Measurements from ENCODE around the gene SYNE2. TPM values are rescaled to one million over a fixed set of nuclear protein-coding genes. Genes with fewer than 3 reads are reported as not detected.

Gene SYNE2
- total and polyA plus RNA-seq, 4 donors = 26.9 to 208 (median 67.9) TPM

DNA sequence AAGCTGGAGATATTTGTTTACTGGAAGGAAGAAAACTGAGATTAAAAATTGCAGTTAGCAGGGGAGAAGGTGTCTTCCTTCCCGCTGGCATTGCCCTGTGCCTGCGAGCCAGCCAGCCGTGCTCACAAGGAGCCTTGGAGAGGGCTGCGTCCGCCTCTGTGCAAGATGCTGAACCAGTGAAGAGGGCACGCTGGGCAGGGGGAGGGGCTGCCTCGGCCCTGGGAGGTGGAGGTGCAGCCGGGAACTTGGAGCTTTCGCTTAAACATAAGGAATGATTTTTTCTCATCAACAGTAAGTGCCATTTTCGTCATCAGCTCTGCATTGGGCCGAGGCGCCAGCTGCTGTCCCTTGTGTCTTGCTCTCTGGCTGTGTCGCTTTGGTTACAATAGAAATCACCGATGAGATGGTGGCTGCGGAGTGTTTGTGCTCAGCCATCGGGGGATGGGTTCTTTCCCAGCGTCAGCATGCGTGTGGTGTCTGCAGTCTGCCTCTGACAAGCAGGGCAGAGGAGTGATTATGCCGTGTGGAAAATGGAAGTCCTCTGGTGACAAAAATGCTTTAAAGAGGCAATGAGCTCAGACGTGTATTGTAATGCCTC, 344.1 kb downstream of the SYNE2 start:
- H3K4me3 ChIP-seq = no peak overlapping the region
- ATAC-seq (ENCODE audit: insufficient read depth, low FRiP score) (peak; percentile 37), DNase-seq (peak; percentile 80 to 85 (median 83))
- no peaks in the 10 kb centered on the region for H3K27me3 ChIP-seq (ENCODE audit: control insufficient read depth in 3 of 3, insufficient read depth in 3 of 3, low read length in 2 of 3)
- H3K4me1 ChIP-seq (ENCODE audit: control insufficient read depth in 5 of 5, insufficient read depth in 5 of 5, low read length in 5 of 5) = peaks cover 10 to 43% (median 16%) of the 10 kb centered on the region in 5 donors
- H3K27ac ChIP-seq (ENCODE audit: low read depth in 1 of 2, low read length in 1 of 2) = peak overlapping the region; percentile 64 to 82
- 19% methylated on average over 20 of the region's 20 CpGs for WGBS, 2 donors
- peaks cover 0 to 2% (median 0%) of the 10 kb centered on the region in 4 donors for H3K9me3 ChIP-seq (ENCODE audit: control insufficient read depth in 4 of 4, insufficient read depth in 3 of 4, low read length in 3 of 4)
- TF ChIP-seq, protein P1, sequence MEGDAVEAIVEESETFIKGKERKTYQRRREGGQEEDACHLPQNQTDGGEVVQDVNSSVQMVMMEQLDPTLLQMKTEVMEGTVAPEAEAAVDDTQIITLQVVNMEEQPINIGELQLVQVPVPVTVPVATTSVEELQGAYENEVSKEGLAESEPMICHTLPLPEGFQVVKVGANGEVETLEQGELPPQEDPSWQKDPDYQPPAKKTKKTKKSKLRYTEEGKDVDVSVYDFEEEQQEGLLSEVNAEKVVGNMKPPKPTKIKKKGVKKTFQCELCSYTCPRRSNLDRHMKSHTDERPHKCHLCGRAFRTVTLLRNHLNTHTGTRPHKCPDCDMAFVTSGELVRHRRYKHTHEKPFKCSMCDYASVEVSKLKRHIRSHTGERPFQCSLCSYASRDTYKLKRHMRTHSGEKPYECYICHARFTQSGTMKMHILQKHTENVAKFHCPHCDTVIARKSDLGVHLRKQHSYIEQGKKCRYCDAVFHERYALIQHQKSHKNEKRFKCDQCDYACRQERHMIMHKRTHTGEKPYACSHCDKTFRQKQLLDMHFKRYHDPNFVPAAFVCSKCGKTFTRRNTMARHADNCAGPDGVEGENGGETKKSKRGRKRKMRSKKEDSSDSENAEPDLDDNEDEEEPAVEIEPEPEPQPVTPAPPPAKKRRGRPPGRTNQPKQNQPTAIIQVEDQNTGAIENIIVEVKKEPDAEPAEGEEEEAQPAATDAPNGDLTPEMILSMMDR (IDR thresholded peaks at IDR 0.05; ENCODE audit: control extremely low read depth, extremely low read depth) = no peak
- peak overlapping the region; percentile 46 to 76 for H3K9ac ChIP-seq (ENCODE audit: insufficient read depth in 1 of 2, low read length in 2 of 2)
- H3K36me3 ChIP-seq (ENCODE audit: control insufficient read depth in 4 of 4, insufficient read depth in 4 of 4, low read length in 4 of 4) = peaks cover 0 to 6% (median 1%) of the 10 kb centered on the region in 4 donors

DNA sequence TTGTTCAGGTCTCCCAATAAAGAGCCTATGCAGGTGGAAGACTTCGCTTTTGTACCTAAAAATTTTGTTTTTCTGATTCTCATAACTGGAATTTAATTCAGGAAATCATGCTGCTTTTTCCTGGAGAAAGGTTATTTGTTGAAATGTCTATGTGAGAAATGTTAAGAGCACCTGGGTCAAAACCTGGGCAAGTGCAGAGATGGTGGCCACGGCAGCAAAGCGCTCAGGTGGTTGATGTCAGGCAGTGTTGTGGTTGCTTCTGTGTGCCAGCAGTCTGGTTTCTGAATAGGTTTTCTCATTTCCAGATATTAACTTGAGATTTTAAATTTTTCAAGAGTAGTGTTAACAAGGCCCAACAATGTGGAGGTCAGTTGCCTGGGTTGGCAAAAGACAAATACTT, 345.2 kb downstream of the SYNE2 start:
- 60 to 80% methylated on average over 3 of the region's 3 CpGs for WGBS, 2 donors
- no peak for DNase-seq
- H3K27ac ChIP-seq (ENCODE audit: low read depth in 1 of 2, low read length in 1 of 2) = peak overlapping the region in 1 of 2 donors; percentile 77

DNA sequence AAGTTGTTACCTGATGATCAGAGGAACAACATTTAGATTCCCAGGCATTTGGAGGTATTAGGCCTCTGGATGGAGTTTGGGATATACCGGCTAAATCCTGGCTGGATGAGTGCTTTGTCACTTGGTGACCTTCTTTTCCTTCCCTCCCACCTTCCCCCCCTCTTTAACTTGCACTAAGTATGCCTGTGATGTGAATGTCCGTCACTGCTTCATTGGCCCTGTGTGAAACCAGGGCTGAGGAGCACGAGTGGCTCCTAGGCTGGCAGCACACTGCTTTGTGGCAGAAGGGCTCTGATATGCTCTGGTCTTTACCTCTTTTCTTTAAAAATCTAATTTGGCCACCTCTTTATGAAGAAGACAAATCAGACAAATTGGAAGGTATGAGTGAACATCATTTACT, 345.7 kb downstream of the SYNE2 start:
- Histone ChIP-seq H3K27ac (ENCODE audit: low read depth in 1 of 2, low read length in 1 of 2) (peak overlapping the region in 1 of 2 donors; percentile 77), H3K9ac (ENCODE audit: insufficient read depth in 1 of 2, low read length in 2 of 2) (no peak overlapping the region), H3K36me3 (ENCODE audit: control insufficient read depth in 4 of 4, insufficient read depth in 4 of 4, low read length in 4 of 4) (peaks cover 0 to 2% (median 0%) of the 10 kb centered on the region in 4 donors), H3K4me3 (no peak overlapping the region), H3K27me3 (ENCODE audit: control insufficient read depth in 3 of 3, insufficient read depth in 3 of 3, low read length in 2 of 3) (no peaks in the 10 kb centered on the region), H3K9me3 (ENCODE audit: control insufficient read depth in 4 of 4, insufficient read depth in 3 of 4, low read length in 3 of 4) (peaks cover 0 to 2% (median 0%) of the 10 kb centered on the region in 4 donors), H3K4me1 (ENCODE audit: control insufficient read depth in 5 of 5, insufficient read depth in 5 of 5, low read length in 5 of 5) (peaks cover 10 to 45% (median 16%) of the 10 kb centered on the region in 5 donors)
- DNase-seq = no peak
- ATAC-seq (ENCODE audit: insufficient read depth, low FRiP score) = no peak
- TF ChIP-seq, protein P1 (IDR thresholded peaks at IDR 0.05; ENCODE audit: control extremely low read depth, extremely low read depth) = no peak
- WGBS, 2 donors = 94 to 95% methylated on average over 3 of the region's 3 CpGs

More for the DNA sequence above, 345.2 kb downstream of the SYNE2 start:
- H3K4me1 ChIP-seq (ENCODE audit: control insufficient read depth in 5 of 5, insufficient read depth in 5 of 5, low read length in 5 of 5) = peaks cover 10 to 45% (median 16%) of the 10 kb centered on the region in 5 donors
- TF ChIP-seq, protein P1 (IDR thresholded peaks at IDR 0.05; ENCODE audit: control extremely low read depth, extremely low read depth) = no peak
- ATAC-seq (ENCODE audit: insufficient read depth, low FRiP score) = no peak
- no peaks in the 10 kb centered on the region for H3K27me3 ChIP-seq (ENCODE audit: control insufficient read depth in 3 of 3, insufficient read depth in 3 of 3, low read length in 2 of 3)
- peaks cover 0 to 2% (median 0%) of the 10 kb centered on the region in 4 donors for H3K9me3 ChIP-seq (ENCODE audit: control insufficient read depth in 4 of 4, insufficient read depth in 3 of 4, low read length in 3 of 4)
- H3K4me3 ChIP-seq = no peak overlapping the region
- peaks cover 0 to 2% (median 0%) of the 10 kb centered on the region in 4 donors for H3K36me3 ChIP-seq (ENCODE audit: control insufficient read depth in 4 of 4, insufficient read depth in 4 of 4, low read length in 4 of 4)
- no peak overlapping the region for H3K9ac ChIP-seq (ENCODE audit: insufficient read depth in 1 of 2, low read length in 2 of 2)

All from lung (tissue), 12 donors.